D721Med (cell line): ENCODE results near the gene EYS.

Experiments used
- DNase-seq: peaks from one replicate; pipeline ENCODE4 v3.0.0; 2011; ENCODE audit warnings: low spot score; ENCODE audit not compliant: insufficient read length
- FAIRE-seq: peaks from 2 replicates; lab custom pipeline; 2011; peaks lifted over from hg19 to GRCh38; lab: Jason Lieb, UNC
- TF ChIP-seq, protein P1 (sequence below): IDR thresholded peaks from 2 replicates; pipeline ENCODE4 v1.5.1; 2012; ENCODE audit warnings: mild to moderate bottlenecking, control low read depth; ENCODE audit not compliant: insufficient read depth; ENCODE audit errors: missing control alignments

The EYS gene

GRCh38 chr6:64811119-64811518 is 895.9 kb downstream of the EYS start:
- DNase-seq: no peak
- TF ChIP-seq, protein P1, sequence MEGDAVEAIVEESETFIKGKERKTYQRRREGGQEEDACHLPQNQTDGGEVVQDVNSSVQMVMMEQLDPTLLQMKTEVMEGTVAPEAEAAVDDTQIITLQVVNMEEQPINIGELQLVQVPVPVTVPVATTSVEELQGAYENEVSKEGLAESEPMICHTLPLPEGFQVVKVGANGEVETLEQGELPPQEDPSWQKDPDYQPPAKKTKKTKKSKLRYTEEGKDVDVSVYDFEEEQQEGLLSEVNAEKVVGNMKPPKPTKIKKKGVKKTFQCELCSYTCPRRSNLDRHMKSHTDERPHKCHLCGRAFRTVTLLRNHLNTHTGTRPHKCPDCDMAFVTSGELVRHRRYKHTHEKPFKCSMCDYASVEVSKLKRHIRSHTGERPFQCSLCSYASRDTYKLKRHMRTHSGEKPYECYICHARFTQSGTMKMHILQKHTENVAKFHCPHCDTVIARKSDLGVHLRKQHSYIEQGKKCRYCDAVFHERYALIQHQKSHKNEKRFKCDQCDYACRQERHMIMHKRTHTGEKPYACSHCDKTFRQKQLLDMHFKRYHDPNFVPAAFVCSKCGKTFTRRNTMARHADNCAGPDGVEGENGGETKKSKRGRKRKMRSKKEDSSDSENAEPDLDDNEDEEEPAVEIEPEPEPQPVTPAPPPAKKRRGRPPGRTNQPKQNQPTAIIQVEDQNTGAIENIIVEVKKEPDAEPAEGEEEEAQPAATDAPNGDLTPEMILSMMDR: no peak
- no peak for FAIRE-seq

DNA sequence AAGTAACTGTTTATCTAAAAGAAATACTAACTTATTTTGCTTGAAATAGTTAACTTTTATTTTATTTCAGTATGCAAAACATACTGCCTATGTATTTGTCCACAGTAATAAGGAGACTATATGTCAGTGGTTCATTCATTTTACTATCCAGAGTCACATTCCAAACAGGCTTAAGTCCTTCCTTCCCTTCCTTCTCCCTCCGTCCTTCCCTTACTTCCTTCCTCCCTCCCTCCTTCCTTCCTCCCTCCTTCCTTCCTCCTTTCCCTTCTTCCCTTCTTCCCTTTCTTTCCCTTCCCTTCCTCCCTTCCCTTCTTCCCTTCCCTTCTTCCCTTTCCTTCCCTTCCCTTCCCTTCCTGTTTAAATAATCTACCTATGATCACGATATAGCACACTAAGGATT is 899.2 kb downstream of the EYS start:
- TF ChIP-seq, protein P1: no peak
- FAIRE-seq: no peak
- no peak for DNase-seq

GRCh38 chr6:64803470-64804166 is 903.4 kb downstream of the EYS start:
- no peak for DNase-seq
- no peak for FAIRE-seq
- TF ChIP-seq, protein P1: no peak

GRCh38 chr6:64792534-64792933 is 914.5 kb downstream of the EYS start:
- TF ChIP-seq, protein P1: no peak
- FAIRE-seq (no peak), DNase-seq (no peak)

- DNase-seq (no peak), FAIRE-seq (no peak)
- TF ChIP-seq, protein P1: no peak
Measured at GRCh38 chr6:64789476-64789875, 917.5 kb downstream of the EYS start.

GRCh38 chr6:64786736-64787135 is 920.3 kb downstream of the EYS start:
- FAIRE-seq (no peak), DNase-seq (no peak)
- TF ChIP-seq, protein P1: no peak

GRCh38 chr6:64782877-64783276 is 924.1 kb downstream of the EYS start:
- FAIRE-seq (no peak), DNase-seq (no peak)
- TF ChIP-seq, protein P1: no peak
